GM12875 (cell line): ENCODE results near the gene AKAP7.
"Not testable (repeated sequence)": the region's sequence is repeated elsewhere in the genome, so short reads cannot be mapped to it uniquely, and the experiment has no call there.

Source experiments
- H3K4me3 ChIP-seq: one replicate; pipeline ENCODE4 v1.5.1; 2011; ENCODE audit warnings: low read depth, low read length, control low read depth
- CTCF ChIP-seq: IDR thresholded peaks from 2 replicates; pipeline ENCODE4 v1.5.1; 2011; ENCODE audit warnings: low read depth, mild to moderate bottlenecking, control low read depth, inconsistent platforms, low read length, moderate library complexity, borderline replicate concordance; ENCODE audit not compliant: insufficient read depth

Gene AKAP7

GRCh38 chr6:131258010-131258652, 122.9 kb downstream of the AKAP7 start:
- TF ChIP-seq CTCF = no peak
- no peak overlapping the region for H3K4me3 ChIP-seq

- no peak overlapping the region for H3K4me3 ChIP-seq
- TF ChIP-seq CTCF = no peak
These were observed 123.7 kb downstream of the AKAP7 start for GRCh38 chr6:131258816-131259476.

- H3K4me3 ChIP-seq = not testable (repeated sequence)
These were observed 125.7 kb downstream of the AKAP7 start for GRCh38 chr6:131260960-131261359.

- TF ChIP-seq CTCF = no peak
- H3K4me3 ChIP-seq = no peak overlapping the region
These were observed 126.8 kb downstream of the AKAP7 start for GRCh38 chr6:131262060-131262459.

- H3K4me3 ChIP-seq = no peak overlapping the region
- TF ChIP-seq CTCF = no peak
These were observed 130.7 kb downstream of the AKAP7 start for GRCh38 chr6:131265939-131266338.

- no peak for TF ChIP-seq CTCF
- H3K4me3 ChIP-seq = no peak overlapping the region
These were observed 133.0 kb downstream of the AKAP7 start for GRCh38 chr6:131268303-131268702.

GRCh38 chr6:131269565-131270391, 134.5 kb downstream of the AKAP7 start:
- no peak overlapping the region for H3K4me3 ChIP-seq
- no peak for TF ChIP-seq CTCF
